ENCODE measurements around the gene P3H4.

The P3H4 gene

GRCh38 chr17:41821776-41822175, 10.0 kb upstream of the P3H4 start:
- DNase-seq, result no peak

- DNase-seq, result no peak
Measured at GRCh38 chr17:41818024-41818423, 6.3 kb upstream of the P3H4 start.

- DNase-seq, result no peak
Measured at GRCh38 chr17:41816637-41817320, 5.0 kb upstream of the P3H4 start.

GRCh38 chr17:41814195-41814594, 2.4 kb upstream of the P3H4 start:
- no peak for DNase-seq

- no peak for DNase-seq
Measured at GRCh38 chr17:41813699-41814124, 2.0 kb upstream of the P3H4 start.

GRCh38 chr17:41813152-41813680, 1.5 kb upstream of the P3H4 start:
- no peak for DNase-seq

- DNase-seq, result peak; percentile 20
Measured at GRCh38 chr17:41812381-41813151, 817 bp upstream of the P3H4 start, which contains the start of gene FKBP10. Gene FKBP10 (plus strand): TSS chr17:41813004. CDS start chr17:41813035, 31 bp downstream.

GRCh38 chr17:41810659-41811548, 845 bp downstream of the P3H4 start:
- no peak for DNase-seq

- no peak for DNase-seq
Measured at GRCh38 chr17:41806685-41807445, 4.9 kb downstream of the P3H4 start.

GRCh38 chr17:41803049-41804020, 8.4 kb downstream of the P3H4 start:
- no peak for DNase-seq

GRCh38 chr17:41801374-41802271, 10.1 kb downstream of the P3H4 start:
- peak; percentile 79 for DNase-seq

- DNase-seq, result no peak
Measured at GRCh38 chr17:41800601-41801373, 11.0 kb downstream of the P3H4 start.

- no peak for DNase-seq
Measured at GRCh38 chr17:41799366-41799765, 12.4 kb downstream of the P3H4 start.

GRCh38 chr17:41797377-41797776, 14.4 kb downstream of the P3H4 start:
- no peak for DNase-seq

- no peak for DNase-seq
Measured at GRCh38 chr17:41796121-41796895, 15.4 kb downstream of the P3H4 start.

GRCh38 chr17:41794540-41794975, 17.2 kb downstream of the P3H4 start:
- no peak for DNase-seq

- DNase-seq, result no peak
Measured at GRCh38 chr17:41793784-41794539, 17.8 kb downstream of the P3H4 start.
